Prostate gland (tissue), 2 donors: ENCODE results near the gene MPC1. TPM values are rescaled to one million over a fixed set of nuclear protein-coding genes. Genes with fewer than 3 reads are reported as not detected.

Experiments used
- DNase-seq: peaks from one replicate; pipeline ENCODE4 v3.0.0-alpha.2; 2019; ENCODE audit warnings: low spot score
- H3K27ac ChIP-seq, 2 donors: fragments of 200-600 bp; sonication (generic); 2 replicates each; pipeline ENCODE4 v1.5.1; 2017 to 2019
- H3K27me3 ChIP-seq: fragments of 200-600 bp; sonication (generic); replicated peaks from 2 replicates; pipeline ENCODE4 v1.5.1; 2019; ENCODE audit not compliant: insufficient read depth
- H3K36me3 ChIP-seq, 2 donors: fragments of 200-600 bp; sonication (generic); 1 replicate in 1 of 2; 2 replicates in 1 of 2; pipeline versions ENCODE4 v1.5.1 to v1.8.1; 2017 to 2019
- H3K4me1 ChIP-seq: fragments of 200-600 bp; sonication (generic); replicated peaks from 2 replicates; pipeline ENCODE4 v1.5.1; 2019
- H3K4me3 ChIP-seq, 2 donors: fragments of 200-600 bp; sonication (generic); 2 replicates each; pipeline ENCODE4 v1.5.1; 2017 to 2019
- H3K9me3 ChIP-seq: fragments of 200-600 bp; sonication (generic); 2 replicates; pipeline ENCODE4 v1.5.1; 2017
- POLR2A ChIP-seq: fragments of 450-650 bp; IDR thresholded peaks from one replicate; pipeline ENCODE4 v1.6.1; 2016; ENCODE audit warnings: antibody characterized with exemption, mild to moderate bottlenecking
- POLR2AphosphoS5 ChIP-seq: sonication (generic); formaldehyde crosslinking; IDR thresholded peaks from one replicate; pipeline ENCODE4 v1.6.1; 2017; ENCODE audit warnings: antibody characterized with exemption
- WGBS: methylation state at CpG from one replicate; pipeline ENCODE4 v1.1.5; 2018; 5-methylcytosine and 5-hydroxymethylcytosine counted together
- intact Hi-C: fragments of 100-400 bp; cut with DNase I; formaldehyde crosslinking; loops from one replicate; pipeline ENCODE4 v1.14.2; 2022
- total RNA-seq, 2 donors: library from RNA; depleted of rRNA; stranded (reverse); fragments of >200 nt; gene quantifications; one replicate each; pipeline ENCODE4 v1.1.0, GENCODE V29; 2016
- TF ChIP-seq, protein P1 (sequence below), 4 experiments: fragments of 200-600 bp in 2 of 4; fragments of 450-650 bp in 2 of 4; sonication (generic) in 2 of 4; IDR thresholded peaks; 1 replicate in 3 of 4; 2 replicates in 1 of 4; pipeline ENCODE4 v1.5.1; 2016 to 2019; ENCODE audit warnings: antibody characterized with exemption in 4 of 4, mild to moderate bottlenecking in 2 of 4, moderate library complexity in 2 of 4

Gene MPC1
- total RNA-seq, 2 donors from 2014 or later = 25.3 to 58.9 TPM

DNA sequence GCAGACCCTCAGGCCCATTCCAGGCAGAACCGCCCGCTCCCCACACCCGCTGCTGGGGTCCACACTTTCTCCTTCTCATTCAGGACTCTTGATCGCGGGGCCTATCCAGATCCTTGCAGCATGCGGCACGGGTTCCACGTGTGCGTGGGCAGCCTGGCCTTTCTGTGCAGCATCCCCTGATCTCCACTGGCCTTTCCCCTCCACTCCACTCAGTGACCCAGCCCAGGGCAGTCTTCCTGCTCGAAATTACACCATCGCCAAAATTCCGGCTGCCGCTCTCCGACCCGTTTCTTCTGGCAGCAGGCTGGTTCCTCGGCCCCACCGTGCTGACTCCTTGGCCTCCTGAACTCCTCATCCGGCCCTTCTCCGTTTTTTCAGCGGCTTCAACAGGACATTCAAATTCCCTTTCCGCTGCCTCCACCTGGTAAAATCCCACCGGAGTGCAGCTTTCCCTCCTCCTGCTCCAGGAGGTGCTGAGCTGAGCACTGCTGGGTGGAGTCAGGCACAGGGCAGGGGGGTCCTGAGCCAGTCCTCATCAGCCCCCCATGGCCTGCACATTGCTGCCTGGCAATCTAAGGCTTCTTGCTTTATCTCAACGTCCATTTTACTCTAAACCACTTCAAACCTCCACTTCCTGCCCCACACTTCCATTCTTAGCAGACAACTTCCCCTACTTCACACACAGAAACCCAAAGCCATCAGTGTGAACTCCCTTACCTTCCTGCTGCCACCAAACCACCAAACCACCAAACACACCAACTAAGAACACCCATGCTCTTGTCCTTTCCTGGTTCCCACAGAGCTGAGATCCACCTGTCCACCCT lies 49.4 kb downstream of the MPC1 start:
- H3K4me3 ChIP-seq = no peak overlapping the region
- DNase-seq = no peak
- intact Hi-C loops = no loop called here
- TF ChIP-seq POLR2AphosphoS5 (no peak), POLR2A (no peak)
- TF ChIP-seq, protein P1, sequence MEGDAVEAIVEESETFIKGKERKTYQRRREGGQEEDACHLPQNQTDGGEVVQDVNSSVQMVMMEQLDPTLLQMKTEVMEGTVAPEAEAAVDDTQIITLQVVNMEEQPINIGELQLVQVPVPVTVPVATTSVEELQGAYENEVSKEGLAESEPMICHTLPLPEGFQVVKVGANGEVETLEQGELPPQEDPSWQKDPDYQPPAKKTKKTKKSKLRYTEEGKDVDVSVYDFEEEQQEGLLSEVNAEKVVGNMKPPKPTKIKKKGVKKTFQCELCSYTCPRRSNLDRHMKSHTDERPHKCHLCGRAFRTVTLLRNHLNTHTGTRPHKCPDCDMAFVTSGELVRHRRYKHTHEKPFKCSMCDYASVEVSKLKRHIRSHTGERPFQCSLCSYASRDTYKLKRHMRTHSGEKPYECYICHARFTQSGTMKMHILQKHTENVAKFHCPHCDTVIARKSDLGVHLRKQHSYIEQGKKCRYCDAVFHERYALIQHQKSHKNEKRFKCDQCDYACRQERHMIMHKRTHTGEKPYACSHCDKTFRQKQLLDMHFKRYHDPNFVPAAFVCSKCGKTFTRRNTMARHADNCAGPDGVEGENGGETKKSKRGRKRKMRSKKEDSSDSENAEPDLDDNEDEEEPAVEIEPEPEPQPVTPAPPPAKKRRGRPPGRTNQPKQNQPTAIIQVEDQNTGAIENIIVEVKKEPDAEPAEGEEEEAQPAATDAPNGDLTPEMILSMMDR (IDR thresholded peaks at IDR 0.05) = no peak
- no peak overlapping the region for H3K27ac ChIP-seq
- no peaks in the 10 kb centered on the region for H3K36me3 ChIP-seq
- H3K9me3 ChIP-seq = no peaks in the 10 kb centered on the region
- no peaks in the 10 kb centered on the region for H3K4me1 ChIP-seq
- H3K27me3 ChIP-seq = no peaks in the 10 kb centered on the region
- WGBS = 86% methylated on average over 23 of the region's 23 CpGs

DNA sequence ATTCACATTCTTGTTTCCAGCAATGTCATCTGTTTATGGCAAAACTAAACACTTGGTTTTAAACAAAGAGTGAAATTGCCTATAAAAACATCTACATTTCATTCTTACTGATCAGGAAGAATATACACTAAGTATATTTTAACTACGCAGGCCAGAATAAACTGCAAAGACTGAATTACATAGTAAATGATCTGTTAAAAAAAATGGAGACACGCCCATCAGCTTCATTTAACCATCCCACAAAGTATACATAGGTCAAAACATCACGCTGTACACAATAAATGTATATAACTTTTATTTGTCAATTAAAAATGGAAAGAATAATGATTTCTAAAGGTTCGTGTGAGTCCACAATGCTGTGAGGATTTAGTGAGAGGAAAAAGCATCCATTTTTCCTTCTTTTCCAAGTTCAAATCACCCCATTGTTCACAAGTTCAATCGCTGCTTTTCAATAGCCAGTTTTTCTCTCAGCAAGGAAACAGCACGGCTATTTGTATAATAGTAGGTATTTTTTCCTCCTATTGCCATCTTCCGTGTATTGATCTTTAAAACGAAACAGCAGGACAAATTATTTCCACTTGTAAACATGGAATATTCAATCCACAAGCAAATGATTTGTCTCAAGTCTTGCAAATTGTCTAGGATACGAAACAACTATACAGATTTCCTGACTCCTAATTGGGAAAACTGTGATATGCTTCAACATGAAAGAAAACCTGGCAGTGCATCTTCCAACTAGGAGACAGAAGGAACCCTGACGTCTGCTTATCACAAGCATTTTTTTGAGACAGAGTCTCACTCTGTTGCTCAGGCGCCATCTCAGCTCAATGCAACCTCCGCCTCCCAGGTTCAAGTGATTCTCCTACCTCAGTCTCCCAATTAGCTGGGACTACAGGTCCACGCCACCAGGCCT lies 51.0 kb downstream of the MPC1 start:
- Histone ChIP-seq H3K27me3 (no peaks in the 10 kb centered on the region), H3K4me3 (no peak overlapping the region), H3K4me1 (no peaks in the 10 kb centered on the region), H3K9me3 (no peaks in the 10 kb centered on the region), H3K27ac (no peak overlapping the region), H3K36me3 (no peaks in the 10 kb centered on the region)
- no peak for DNase-seq
- intact Hi-C loops = no loop called here
- WGBS = 80% methylated on average over 13 of the region's 13 CpGs
- TF ChIP-seq POLR2A = no peak
- TF ChIP-seq, protein P1 (IDR thresholded peaks at IDR 0.05) = no peak
- TF ChIP-seq POLR2AphosphoS5 = no peak

- no peaks in the 10 kb centered on the region for H3K4me1 ChIP-seq
- no peaks in the 10 kb centered on the region for H3K9me3 ChIP-seq
- intact Hi-C loops = no loop called here
- DNase-seq = no peak
- no peaks in the 10 kb centered on the region for H3K27me3 ChIP-seq
- 47% methylated on average over 11 of the region's 11 CpGs for WGBS
- TF ChIP-seq, protein P1 (IDR thresholded peaks at IDR 0.05) = no peak
- TF ChIP-seq POLR2A = no peak
- no peak for TF ChIP-seq POLR2AphosphoS5
- no peak overlapping the region for H3K4me3 ChIP-seq
- H3K27ac ChIP-seq = no peak overlapping the region
- H3K36me3 ChIP-seq = no peaks in the 10 kb centered on the region
These were observed 52.1 kb downstream of the MPC1 start for GRCh38 chr6:166330612-166331011.

DNA sequence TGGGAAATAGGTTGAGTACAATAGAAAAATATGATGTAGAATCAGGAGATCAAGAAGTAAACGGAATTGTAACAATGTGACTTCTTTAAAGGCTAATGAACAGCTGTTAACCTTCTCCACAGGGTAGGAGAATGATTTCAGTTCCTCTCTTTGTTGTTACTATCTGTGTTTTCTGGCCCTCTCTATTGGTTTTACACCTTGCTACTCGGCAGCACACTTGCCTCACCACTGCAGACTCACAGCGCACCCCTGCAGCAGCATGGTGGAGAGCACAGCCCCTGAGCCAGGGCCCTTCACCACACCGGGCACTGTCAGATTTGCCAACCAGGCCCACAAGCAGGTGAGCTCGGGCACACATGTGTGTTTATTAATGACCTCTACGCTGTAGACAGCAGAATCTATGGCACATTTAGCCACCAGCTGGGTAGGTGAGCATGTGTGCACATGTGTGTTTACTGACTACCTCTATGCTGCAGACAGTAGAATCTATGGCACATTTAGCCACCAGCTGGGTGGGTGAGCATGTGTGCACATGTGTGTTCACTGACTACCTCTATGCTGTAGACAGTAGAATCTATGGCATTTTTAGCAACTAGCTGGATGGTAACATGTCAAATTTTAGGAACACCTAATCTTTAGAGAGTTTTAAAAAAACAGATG lies 57.2 kb downstream of the MPC1 start:
- H3K27me3 ChIP-seq = no peaks in the 10 kb centered on the region
- no peak overlapping the region for H3K27ac ChIP-seq
- intact Hi-C loops = no loop called here
- no peaks in the 10 kb centered on the region for H3K9me3 ChIP-seq
- 75% methylated on average over 6 of the region's 6 CpGs for WGBS
- no peak overlapping the region for H3K4me3 ChIP-seq
- TF ChIP-seq POLR2AphosphoS5 = no peak
- TF ChIP-seq, protein P1 (IDR thresholded peaks at IDR 0.05) = no peak
- no peak for TF ChIP-seq POLR2A
- H3K36me3 ChIP-seq = no peaks in the 10 kb centered on the region
- H3K4me1 ChIP-seq = no peaks in the 10 kb centered on the region
- DNase-seq = no peak
